Measurements from ENCODE around the gene CLCN1.

DNA sequence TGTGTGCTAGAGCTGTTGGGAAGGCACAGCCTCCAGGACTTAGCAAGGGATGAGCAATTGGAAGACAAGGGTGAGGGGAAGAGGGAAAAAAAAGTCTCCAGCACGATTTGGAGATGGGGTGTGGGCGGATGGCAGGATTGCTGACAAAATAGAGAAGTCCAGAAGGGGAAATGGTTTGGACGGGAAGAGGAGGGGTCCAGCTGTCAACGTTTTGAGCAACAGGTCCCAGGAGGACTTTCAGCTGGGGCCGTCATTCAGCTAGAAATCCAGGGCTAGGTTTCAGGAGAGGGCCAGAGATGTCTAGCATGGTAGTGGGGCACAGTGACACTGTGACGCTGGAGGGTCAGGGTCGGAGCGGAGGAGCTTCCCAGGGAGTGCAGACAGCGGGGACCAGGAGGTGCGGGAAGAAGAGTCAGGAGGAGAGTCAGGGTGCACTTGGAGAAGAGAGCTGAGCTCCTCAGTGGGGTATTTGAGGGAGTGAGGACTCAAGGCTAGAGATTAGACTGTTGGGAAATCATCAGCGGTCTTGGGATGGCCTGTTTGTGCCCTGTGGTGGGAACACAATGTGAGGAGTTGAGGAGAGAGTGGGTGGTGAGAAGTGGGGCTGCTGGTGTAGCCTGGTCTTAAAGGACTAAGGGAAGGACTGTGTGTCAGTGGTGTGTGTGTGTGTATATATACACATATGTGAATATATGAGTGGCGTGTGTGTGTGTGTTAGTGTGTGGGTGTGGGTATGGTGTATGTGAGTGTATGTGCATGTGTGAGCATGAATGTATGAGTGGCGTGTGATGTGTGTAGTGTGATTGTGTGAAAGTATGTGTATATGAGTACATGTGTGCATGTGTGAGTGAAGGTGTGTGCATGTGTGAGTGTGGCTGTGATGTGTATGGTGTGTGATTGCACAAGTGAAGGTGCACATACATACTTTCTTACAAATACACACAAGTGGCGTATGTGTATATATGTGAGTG is 69.0 kb downstream of the CLCN1 start:
- TF ChIP-seq, protein P1, sequence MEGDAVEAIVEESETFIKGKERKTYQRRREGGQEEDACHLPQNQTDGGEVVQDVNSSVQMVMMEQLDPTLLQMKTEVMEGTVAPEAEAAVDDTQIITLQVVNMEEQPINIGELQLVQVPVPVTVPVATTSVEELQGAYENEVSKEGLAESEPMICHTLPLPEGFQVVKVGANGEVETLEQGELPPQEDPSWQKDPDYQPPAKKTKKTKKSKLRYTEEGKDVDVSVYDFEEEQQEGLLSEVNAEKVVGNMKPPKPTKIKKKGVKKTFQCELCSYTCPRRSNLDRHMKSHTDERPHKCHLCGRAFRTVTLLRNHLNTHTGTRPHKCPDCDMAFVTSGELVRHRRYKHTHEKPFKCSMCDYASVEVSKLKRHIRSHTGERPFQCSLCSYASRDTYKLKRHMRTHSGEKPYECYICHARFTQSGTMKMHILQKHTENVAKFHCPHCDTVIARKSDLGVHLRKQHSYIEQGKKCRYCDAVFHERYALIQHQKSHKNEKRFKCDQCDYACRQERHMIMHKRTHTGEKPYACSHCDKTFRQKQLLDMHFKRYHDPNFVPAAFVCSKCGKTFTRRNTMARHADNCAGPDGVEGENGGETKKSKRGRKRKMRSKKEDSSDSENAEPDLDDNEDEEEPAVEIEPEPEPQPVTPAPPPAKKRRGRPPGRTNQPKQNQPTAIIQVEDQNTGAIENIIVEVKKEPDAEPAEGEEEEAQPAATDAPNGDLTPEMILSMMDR (IDR thresholded peaks at IDR 0.05) = no peak
- no peak for TF ChIP-seq POLR2A (IDR thresholded peaks at IDR 0.05; ENCODE audit: low read depth)

Measured in esophagus muscularis mucosa (tissue), 3 donors.